ENCODE data around the gene PPP2R3B. TPM values are rescaled to one million over a fixed set of nuclear protein-coding genes. Genes with fewer than 3 reads are reported as not detected.
"Not testable (repeated sequence)": the region's sequence is repeated elsewhere in the genome, so short reads cannot be mapped to it uniquely, and the experiment has no call there.

The PPP2R3B gene
- total RNA-seq, 1 donor from 2014 or later, result 22.4 TPM

DNA sequence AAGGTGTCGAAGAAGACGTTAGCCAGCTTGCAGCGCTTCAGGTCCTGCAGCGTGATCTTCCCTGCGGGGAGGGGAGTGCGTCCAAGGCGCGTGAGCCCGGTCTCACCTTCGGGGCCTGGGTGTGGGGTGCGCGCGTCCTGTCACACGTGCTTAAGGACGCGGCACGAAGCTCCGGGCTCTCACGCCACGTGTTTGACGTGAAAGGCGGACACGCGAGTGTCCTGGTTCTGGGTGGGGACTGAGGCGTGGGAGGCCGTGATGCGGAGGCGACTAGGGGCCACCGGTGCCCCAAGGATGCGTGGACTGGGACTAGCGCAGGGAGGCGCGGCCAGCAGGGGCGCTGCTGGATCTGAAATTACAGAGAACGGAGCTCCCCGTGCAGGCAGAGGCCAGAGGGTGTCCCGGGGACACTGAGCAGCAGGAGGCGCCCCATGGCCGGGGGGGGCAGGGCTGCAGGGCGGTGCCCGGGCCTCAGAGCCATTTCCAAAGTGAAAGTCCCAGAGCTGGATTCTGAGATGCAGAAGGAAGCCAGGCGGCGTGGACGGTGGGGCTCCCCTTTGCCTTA lies 47.8 kb downstream of the PPP2R3B start:
- DNase-seq (ENCODE audit: low read depth, low spot score), result no peak

DNA sequence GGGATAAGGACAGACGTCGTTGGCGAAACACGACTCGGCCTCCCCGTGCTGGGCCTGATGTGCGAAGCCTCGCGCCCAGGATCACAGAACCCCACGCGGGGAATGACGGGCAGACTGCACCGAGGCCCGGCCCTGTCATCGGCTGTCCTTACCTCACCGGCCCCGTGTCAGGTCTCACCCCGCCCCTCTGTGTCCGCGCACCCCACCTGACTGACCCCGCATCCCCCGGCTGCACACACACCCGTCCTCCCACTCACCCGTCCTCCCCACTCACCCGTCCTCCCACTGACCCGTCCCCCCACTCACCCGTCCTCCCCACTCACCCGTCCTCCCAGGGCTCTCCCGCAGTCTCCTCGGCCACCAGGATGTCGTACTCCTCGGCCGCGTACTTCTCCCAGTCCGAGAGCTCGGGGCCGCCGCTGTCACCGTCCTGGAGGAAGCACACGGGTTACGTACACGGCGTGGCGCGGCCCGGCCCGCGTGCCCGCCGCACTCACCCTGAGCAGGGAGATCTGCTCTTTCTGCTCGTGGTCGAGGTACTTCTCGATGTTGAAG lies 48.3 kb downstream of the PPP2R3B start:
- no peak for DNase-seq (ENCODE audit: low read depth, low spot score)

DNA sequence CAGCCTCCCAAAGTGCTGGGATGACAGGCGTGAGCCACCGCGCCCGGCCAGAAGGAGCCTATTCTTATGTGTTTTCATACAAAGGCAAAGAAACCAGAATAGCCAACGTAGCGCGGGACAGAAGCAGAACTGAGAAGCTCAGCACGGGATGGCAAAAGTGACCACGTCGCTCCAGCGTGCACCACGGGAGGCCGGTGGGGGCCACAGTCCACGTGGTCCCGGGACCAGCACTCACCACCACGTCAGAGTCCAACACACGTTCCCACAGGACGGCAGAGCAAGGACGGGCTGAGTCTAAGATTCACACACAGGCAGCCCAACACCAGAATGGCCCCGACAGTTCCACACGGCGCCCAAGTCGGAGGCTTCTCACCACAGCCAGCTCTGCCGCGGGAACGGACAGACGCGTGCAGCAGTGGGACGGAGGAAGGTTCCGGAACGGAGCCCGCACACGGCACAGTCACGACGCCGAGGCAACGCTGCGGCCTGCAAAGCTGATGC lies 49.3 kb downstream of the PPP2R3B start:
- DNase-seq (ENCODE audit: low read depth, low spot score), result no peak

DNA sequence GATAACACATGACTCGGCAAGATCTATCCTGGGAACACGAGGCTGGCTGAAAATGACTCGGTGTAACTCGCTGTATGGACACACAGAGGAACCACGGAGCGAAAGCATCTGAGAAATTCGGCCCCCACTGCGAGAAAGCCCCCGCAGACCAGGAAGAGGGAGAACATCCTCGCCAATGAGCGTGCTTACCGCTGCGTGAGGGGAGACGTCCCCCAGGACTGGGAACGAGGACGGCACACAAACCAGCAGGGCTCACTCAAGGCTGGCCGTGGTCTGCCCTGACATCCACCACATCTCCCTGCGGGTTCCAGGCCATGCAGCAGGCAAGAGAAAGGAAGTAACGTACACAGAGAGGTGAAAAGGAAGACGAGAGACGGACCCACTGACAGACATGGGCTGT lies 50.5 kb downstream of the PPP2R3B start:
- DNase-seq (ENCODE audit: low read depth, low spot score), result no peak

DNA sequence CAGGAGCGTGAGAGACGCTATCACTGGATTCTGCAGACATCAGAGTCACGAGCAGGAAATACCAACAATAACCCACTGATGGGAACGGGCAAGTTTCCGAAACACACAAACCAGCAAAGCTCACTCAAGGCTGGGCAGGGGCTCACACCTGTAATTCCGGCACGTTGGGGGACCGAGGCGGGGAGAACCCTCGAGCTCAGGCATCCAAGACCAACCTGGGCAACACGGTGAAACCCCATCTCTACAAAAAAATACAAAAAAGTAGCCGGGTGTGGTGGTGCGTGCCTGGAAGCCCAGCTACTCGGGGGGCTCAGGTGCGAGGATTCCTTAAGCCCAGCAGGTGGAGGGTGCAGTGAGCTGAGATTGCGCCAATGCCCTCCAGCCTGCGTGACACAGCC lies 51.0 kb downstream of the PPP2R3B start:
- no peak for DNase-seq (ENCODE audit: low read depth, low spot score)

DNA sequence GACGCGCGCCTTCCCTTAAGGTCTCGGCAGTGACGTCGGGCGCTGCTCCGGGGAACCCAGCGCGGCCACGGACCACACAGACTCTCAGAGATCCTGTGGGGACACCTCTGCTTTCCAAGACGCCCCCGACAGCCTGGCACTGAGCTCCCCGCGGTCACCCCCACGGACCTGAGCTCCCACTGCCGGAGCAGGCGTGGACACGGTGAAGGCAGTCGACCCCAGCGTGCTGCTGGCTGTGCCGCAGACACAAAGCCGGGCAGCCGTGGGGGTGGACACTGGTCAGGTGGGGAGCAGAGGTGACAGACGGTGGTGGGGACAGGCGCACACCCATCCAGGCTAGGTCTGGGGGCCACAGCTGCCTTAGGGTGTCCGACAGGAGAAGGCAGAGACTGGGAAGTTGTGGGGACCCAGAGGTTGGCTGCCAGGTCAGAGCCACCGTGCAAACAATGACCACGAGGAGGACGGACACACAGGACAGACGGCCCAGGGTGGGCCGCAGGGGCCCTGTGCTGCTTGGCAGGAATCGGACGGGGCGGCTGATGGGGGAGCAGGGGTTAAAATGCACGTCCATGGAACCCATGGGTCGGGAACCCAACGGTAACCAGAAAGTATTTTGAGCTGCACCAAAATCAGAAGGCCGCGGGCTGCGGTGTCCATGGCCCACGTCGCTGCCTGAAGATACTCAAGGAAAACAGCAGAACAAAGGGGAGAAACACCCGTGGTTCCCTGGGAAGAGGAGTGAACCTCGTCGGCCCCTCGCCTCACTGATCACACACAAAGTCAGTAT lies 51.5 kb downstream of the PPP2R3B start:
- DNase-seq (ENCODE audit: low read depth, low spot score), result no peak

DNA sequence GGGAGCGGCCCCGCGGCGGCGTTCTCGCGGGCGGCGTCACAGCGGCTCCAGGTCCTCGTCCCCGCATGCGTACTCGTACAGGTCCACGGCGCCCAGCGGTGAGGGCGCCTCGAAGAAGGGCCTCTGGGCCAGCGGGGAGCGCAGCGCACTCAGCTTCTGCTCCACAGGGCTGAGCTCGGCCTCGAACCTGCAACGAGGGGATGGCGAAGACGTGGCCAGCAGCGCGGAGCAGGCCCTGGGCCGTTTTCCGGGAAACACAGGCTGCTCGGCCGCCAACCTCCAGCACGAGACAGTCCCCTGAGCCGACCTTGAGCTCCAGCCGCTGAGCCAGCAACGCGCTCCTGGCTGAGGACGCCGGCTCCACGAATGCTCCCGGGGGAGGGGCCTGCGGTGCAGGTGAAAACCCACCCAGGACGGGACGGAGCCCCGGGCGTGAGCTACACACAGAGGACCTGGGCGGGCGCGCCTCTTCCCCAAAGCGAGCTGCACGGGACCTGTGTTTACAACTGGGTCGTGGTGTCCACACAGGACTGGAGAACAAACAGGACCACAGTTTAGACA lies 52.3 kb downstream of the PPP2R3B start:
- DNase-seq (ENCODE audit: low read depth, low spot score), result no peak

DNA sequence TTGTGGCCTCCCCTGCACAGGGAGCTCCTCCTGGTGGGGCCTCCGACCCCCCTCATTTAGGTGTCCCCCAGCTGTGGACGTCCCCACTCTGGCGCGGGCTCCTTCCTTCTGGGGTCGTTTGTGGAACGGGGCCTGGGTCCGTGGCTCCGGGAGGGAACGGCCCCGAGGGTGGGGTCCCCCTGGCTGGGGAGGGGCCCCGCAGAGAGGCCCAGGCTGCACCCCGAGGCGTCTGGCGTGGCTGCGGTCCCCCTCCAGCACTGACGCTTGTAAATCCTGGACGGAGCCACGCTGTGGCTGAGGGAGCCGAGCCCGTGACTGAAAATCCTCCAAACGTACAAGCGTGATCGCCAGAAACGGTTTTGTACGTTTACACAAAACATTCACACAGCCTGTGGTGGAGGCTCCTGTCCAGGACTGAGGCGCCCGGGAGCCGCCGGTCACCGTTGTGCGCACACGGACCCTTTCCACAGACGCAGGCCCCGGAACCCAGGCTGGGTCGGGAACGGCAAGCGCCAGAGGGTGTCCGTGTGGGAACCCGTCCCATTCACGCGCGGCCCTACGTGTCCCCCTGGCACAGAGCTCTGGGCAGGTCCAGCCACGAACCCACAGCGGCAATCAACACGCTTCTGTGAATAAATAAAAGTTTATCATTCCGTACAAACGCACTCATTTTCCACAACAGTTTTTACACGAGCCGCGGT lies 52.9 kb downstream of the PPP2R3B start:
- DNase-seq (ENCODE audit: low read depth, low spot score), result no peak

DNA sequence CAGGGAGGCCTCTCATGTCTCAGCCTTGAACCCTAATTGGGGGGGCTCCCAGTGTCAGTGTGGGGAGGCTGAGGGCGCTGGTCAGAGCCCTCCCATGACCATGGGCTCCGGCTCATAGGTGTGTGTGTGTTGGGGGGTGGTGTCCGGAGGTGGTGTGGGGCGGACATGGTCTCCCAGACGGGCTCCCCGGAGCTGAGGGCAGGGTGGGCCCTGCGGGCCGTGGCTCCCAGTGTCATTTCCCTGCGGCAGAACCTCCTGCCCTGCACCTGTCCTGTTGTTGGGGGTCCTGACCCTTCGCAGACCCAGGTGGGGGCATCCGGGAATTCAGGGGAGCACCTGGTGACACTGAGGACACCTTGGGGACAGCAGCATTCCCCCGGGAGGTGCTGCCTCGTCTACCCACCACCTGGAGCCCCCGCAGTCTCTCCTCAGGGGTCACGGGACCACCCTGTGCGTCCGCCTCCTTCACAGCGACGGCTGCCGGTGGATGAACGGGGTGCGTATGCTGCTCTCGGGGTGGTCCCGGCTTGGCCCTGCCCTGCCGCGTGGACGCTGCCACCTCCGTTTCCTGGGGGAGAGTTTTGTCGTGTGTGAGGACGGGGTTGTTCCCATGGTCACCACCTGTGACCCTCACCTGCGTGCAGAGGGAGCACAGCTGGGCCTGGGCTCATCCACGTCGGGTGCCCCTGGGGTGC lies 53.6 kb downstream of the PPP2R3B start:
- DNase-seq (ENCODE audit: low read depth, low spot score), result no peak

DNA sequence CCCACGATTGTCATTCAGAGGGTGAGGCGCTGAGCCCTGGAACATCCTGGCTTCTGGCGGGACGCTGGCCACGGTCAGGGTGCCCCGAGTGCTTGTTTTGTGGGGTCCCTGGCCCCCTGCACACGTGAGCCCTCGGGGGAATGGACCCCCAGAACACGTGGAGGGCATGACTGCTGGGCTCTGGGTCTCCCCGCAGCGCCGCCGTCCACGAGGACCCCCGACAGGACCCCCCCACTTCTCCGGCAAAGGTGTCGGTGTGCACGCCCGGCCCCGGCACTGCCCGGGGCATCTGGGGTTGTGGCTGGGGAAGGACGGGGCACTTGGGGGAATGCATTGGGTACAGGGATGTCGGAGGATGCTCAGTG lies 54.2 kb downstream of the PPP2R3B start:
- DNase-seq (ENCODE audit: low read depth, low spot score), result no peak

DNA sequence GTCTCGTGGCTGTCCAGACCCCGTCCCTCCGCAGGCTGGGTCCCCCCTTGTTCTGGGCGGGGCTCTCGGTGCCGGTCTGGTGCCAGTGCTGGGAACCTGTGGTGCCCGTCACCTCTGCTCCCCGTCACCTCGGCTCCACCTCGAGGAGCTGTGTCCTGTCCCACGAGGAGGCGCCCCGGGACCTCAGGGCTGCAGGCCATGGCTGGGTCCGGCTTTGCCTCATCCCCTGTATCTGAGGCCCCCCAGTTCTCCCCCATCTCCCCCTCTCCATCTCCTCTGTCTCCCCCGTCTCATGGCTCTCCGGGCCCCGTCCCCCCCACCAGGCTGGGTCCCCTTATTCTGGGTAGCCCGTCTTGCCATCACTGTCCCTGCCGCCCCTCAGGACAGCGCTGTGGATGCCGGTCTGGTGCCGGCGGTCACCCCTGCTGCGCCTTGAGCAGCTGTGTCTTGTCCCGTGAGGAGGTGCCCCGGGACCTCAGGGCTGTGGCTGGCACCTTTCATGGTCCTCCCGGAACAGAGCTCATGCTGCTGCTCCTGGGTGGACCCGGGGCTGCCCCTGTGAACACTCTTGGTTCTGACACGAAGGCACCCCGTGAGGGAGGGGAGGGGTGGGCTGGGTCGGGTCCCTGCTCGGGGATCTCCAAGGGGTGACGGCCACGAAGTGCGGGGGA lies 54.7 kb downstream of the PPP2R3B start:
- no peak for DNase-seq (ENCODE audit: low read depth, low spot score)

DNA sequence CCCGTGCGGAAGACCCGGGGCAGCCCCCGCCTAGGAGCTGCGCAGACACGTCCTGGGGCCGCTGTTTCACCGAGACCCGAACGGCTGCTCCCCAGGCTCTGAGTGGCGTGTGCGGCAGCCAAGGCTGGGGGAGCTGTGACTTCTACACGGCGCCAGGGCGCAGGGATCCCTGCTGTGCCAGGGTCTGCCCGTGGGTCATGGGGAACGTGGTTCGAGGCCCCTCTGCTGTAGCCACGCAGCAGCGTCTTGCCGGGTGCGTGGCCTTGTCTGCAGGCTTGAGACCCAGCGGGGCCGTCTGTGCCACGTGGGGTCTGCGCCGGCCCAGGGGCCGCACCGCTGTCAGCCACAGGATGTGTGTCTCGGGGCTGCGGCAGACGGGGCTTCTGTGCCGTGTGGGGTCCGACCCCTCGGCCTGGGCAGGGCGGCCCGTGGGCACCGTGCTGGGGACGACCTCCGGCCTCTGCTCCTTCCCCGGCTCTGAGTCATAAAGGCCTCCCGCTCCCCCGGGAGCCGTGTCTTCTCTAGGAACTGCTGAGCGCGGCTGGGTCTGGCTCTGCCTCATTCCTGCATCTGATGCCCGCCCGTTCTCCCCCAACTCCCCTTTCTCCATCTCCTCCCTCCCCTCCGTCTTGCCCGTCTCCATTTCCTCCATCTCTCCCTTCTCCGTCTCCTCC lies 55.4 kb downstream of the PPP2R3B start:
- no peak for DNase-seq (ENCODE audit: low read depth, low spot score)

DNA sequence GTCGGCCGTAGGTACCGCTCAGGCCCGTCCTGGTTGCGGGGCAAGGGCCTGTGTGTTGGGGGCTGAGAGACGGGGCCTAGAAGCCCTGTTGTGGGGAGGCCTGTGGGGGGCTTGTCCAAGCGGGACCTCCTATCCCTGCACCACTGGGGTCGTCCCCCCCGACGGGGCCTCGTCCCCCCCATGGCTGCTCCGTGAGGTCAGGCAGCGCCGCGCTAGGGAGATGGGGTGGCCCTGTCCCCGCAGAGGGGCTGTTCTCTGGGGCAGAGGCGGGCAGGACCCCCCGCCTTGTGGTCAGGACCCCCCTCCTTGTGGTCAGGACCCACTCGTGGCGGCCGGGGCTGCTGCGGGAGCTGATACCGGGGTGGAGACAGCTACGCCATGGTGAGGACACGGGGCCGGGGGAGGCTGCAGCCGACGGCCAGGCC lies 56.0 kb downstream of the PPP2R3B start:
- no peak for DNase-seq (ENCODE audit: low read depth, low spot score)

DNA sequence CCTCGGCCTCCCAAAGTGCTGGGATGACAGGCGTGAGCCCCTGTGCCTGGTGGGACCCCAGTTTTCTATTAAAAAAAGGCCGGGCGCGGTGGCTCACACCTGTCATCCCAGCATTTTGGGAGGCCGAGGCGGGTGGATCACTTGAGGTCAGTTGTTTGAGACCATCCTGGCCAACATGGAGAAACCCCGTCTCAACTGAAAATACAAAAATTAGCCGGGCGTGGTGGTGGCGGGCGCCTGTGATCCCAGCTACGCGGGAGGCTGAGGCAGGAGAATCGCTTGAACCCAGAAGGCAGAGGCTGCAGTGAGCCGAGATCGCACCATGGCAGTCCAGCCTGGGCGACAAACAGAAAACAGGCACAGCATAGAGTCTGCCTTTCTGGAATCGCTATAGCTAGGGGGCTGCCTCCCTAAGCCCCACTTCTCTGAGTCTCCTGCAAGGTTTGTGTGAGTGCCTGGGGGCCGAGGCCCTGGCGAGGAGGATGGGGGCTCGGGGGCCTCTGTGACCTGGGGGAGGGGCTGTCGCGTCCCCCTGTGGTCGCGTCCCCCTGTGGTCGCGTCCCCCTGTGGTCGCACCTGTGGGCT lies 56.5 kb downstream of the PPP2R3B start:
- not testable (repeated sequence) for DNase-seq (ENCODE audit: low read depth, low spot score)

DNA sequence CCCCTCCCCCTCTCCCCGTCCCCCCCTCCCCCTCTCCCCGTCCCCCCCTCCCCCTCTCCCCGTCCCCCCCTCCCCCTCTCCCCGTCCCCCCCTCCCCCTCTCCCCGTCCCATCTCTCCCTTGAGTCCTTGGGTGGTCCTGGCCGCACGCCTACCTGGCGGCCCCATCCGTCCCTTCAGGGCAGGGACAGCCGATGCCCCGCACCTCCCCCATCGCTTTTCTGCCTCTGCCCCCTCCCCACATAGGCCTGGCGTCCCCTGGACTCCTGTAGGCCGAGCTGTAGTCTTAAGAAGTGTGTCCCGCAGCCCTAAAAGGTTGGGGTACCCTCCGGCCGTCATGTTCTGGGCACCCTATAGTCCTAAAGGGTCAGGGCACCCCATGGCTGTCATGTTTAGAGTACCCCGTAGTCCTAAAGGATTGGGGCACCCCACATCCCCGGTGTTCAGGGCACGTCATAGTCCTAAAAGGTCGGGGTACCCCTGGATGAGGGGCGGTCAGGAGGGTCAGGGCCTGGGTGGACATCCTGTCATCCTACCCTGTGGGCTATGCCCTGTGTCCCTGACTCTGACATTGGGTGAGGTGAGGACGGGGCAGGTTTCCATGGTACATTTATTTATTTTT lies 57.3 kb downstream of the PPP2R3B start:
- no peak for DNase-seq (ENCODE audit: low read depth, low spot score)

DNA sequence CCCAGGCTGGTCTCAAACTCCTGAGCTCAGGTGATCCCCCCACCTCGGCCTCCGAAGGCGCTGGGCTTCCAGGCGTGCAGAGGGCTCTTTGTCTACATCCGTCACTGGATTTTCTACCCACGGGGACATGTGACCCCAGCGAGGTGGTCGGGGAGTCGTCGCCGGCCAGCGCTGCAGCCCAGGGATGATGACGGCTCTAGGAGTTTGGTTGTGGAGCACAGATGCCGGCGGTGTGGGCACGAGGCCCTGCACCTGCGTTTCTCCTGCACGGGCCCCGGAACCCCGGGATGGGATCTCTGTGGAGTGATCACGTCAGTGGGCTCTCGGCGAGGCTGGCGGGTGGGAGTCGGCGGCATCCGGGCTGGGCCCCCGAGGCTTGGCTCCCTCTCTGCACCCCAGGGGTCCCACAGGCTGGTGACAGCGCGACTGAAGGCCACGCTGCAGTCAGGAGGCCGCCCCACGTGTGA lies 59.0 kb downstream of the PPP2R3B start:
- no peak for DNase-seq (ENCODE audit: low read depth, low spot score)

DNA sequence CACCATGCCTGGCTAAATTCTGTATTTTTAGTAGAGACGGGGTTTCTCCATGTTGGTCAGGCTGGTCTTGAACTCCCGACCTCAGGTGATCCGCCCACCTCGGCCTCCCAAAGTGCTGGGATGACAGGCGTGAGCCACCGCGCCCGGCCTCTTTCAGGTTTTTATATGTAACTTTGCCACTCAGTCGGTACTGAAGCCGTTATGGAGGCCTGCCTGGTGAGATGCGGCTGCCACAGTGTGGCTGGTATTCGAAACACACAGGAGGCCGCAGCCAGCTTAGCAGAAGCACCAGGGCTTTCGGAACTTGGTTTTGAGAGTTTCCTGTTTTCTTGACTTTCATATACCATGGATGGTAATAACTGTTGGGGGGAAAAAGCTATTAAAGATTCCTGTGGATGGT lies 62.0 kb downstream of the PPP2R3B start:
- not testable (repeated sequence) for DNase-seq (ENCODE audit: low read depth, low spot score)

DNA sequence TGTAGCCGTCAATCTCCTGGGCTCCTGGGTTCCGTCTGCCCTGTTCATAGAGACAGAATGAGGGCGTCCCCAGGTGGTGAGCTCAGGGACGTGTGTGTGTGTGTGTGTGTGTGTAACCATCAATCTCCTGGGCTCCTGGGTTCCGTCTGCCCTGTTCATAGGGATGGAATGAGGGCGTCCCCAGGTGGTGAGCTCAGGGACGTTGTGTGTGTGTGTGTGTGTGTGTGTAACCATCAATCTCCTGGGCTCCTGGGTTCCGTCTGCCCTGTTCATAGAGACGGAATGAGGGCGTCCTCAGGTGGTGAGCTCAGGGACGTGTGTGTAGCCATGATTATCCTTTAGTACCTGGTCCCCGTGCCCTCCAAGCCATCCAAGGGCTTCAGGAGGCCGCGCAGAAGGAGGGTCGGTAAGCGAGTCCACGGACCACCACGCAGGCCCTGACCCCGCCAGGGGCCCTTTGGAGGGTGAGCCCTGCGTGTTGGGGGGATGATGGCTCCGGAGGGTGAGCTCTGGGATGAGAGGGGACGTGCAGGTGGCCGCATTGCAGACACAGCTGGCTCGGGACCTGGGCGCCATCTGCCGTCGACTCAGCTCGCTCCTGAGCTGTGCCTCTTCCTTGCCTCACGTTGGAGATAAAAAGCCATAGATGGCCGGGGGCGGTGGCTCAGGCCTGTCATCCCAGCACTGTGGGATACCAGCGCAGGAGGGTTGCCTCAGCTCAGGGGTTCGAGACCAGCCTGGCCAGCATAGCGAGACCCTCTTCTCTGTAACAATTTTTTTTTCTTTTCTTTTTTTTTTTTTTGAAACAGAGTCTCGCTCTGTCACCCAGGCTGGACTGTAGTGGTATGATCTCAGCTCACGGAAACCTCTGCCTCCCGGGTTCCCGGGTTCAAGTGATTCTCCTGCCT lies 62.7 kb downstream of the PPP2R3B start:
- no peak for DNase-seq (ENCODE audit: low read depth, low spot score)
